Activated CD8-positive, alpha-beta T cell treated with anti-CD3 and anti-CD28 coated beads for 36 hours (primary cell): Measurements from ENCODE around the gene CNST. TPM values are rescaled to one million over a fixed set of nuclear protein-coding genes. Genes with fewer than 3 reads are reported as not detected.

ENCODE experiments used
- ATAC-seq: fragments of 200-7000 bp; cut with Tn5 transposase; one replicate; pipeline ENCODE4 v1.10.0; 2021; ENCODE audit warnings: mild to moderate bottlenecking, moderate library complexity
- CTCF ChIA-PET: fragments of 350-600 bp; sonication (Branson Sonifier 250); formaldehyde crosslinking; loops from one replicate; lab custom pipeline; 2021; ENCODE audit warnings: antibody characterized with exemption; lab: Charles Lee
- POLR2A ChIA-PET: fragments of 350-600 bp; sonication (Branson Sonifier 250); formaldehyde crosslinking; loops from one replicate; lab custom pipeline; 2021; ENCODE audit warnings: antibody characterized with exemption; lab: Charles Lee
- DNase-seq: peaks from one replicate; pipeline ENCODE4 v3.0.0-alpha.2; 2020
- H3K27ac Mint-ChIP-seq: one replicate; pipeline ENCODE4 v1.8.0; 2021; ENCODE audit warnings: mild to moderate bottlenecking, mixed read lengths
- H3K27me3 Mint-ChIP-seq: one replicate; pipeline ENCODE4 v1.8.0; 2021; ENCODE audit warnings: mixed read lengths
- H3K36me3 Mint-ChIP-seq: one replicate; pipeline ENCODE4 v1.8.0; 2021; ENCODE audit warnings: low read depth, mixed read lengths
- H3K4me1 Mint-ChIP-seq: one replicate; pipeline ENCODE4 v1.8.0; 2021; ENCODE audit warnings: low read depth, mixed read lengths
- H3K4me3 Mint-ChIP-seq: one replicate; pipeline ENCODE4 v1.8.0; 2021; ENCODE audit warnings: mild to moderate bottlenecking, moderate library complexity, mixed read lengths
- H3K9me3 Mint-ChIP-seq: one replicate; pipeline ENCODE4 v1.8.0; 2021; ENCODE audit warnings: mixed read lengths
- CTCF ChIP-seq: fragments of 200-600 bp; IDR thresholded peaks from one replicate; pipeline ENCODE4 v1.8.0; 2022; ENCODE audit warnings: antibody characterized with exemption, mild to moderate bottlenecking
- intact Hi-C: fragments of 100-400 bp; cut with micrococcal nuclease; formaldehyde crosslinking; loops from one replicate; pipeline ENCODE4 v1.10.0; 2022
- total RNA-seq, 2 experiments: library from RNA; stranded (reverse); gene quantifications; one replicate each; pipeline ENCODE4 v1.2.3, GENCODE V29; 2021

CNST gene
- total RNA-seq, 2 experiments from 2014 or later = 23.5 to 25.1 TPM

GRCh38 chr1:246647113-246647512 lies 80.9 kb downstream of the CNST start:
- DNase-seq = no peak
- intact Hi-C loops = no loop called here
- Mint-ChIP-seq H3K4me3 (no peak overlapping the region), H3K9me3 (no peaks in the 10 kb centered on the region), H3K27me3 (no peaks in the 10 kb centered on the region), H3K4me1 (peaks cover 16% of the 10 kb centered on the region), H3K36me3 (peaks cover 34% of the 10 kb centered on the region), H3K27ac (no peak overlapping the region)
- ChIA-PET POLR2A (interaction anchor here (1.1 kb wide), 1 partner anchor 28 kb away, joined by 3 read pairs; no protein-coding TSS in a partner anchor), CTCF (interaction anchor here (3.1 kb wide), 1 partner anchor 42 kb away, joined by 9 read pairs; no protein-coding TSS in a partner anchor)
- TF ChIP-seq CTCF = no peak
- ATAC-seq = no peak

GRCh38 chr1:246647513-246647912 lies 81.3 kb downstream of the CNST start:
- Mint-ChIP-seq H3K27ac (no peak overlapping the region), H3K4me3 (no peak overlapping the region), H3K4me1 (peaks cover 16% of the 10 kb centered on the region), H3K36me3 (peaks cover 34% of the 10 kb centered on the region), H3K9me3 (no peaks in the 10 kb centered on the region), H3K27me3 (no peaks in the 10 kb centered on the region)
- intact Hi-C loops = no loop called here
- DNase-seq (no peak), ATAC-seq (no peak)
- CTCF ChIA-PET = interaction anchor here (3.1 kb wide), 1 partner anchor 42 kb away, joined by 9 read pairs; no protein-coding TSS in a partner anchor
- POLR2A ChIA-PET = interaction anchor here (0.6 to 1.1 kb wide), 2 partner anchors 27 to 570 kb away, joined by 3 read pairs; no protein-coding TSS in a partner anchor
- TF ChIP-seq CTCF = no peak

GRCh38 chr1:246651012-246651695 lies 84.9 kb downstream of the CNST start:
- Mint-ChIP-seq H3K27me3 (no peaks in the 10 kb centered on the region), H3K27ac (peak overlapping the region; percentile 37), H3K36me3 (peaks cover 28% of the 10 kb centered on the region), H3K4me1 (peaks cover 14% of the 10 kb centered on the region), H3K4me3 (no peak overlapping the region), H3K9me3 (no peaks in the 10 kb centered on the region)
- CTCF ChIA-PET = no interaction called here
- intact Hi-C loops = no loop called here
- POLR2A ChIA-PET = no interaction called here
- DNase-seq (no peak), ATAC-seq (no peak)
- no peak for TF ChIP-seq CTCF

- no peak overlapping the region for H3K4me3 Mint-ChIP-seq
- TF ChIP-seq CTCF = no peak
- no peaks in the 10 kb centered on the region for H3K9me3 Mint-ChIP-seq
- DNase-seq (no peak), ATAC-seq (no peak)
- no peaks in the 10 kb centered on the region for H3K4me1 Mint-ChIP-seq
- ChIA-PET CTCF (no interaction called here), POLR2A (interaction anchor here (0.7 kb wide), 1 partner anchor 83 kb away, joined by 3 read pairs; no protein-coding TSS in a partner anchor)
- no peak overlapping the region for H3K27ac Mint-ChIP-seq
- peaks cover 30% of the 10 kb centered on the region for H3K36me3 Mint-ChIP-seq
- intact Hi-C loops = no loop called here
- no peaks in the 10 kb centered on the region for H3K27me3 Mint-ChIP-seq
Measured at GRCh38 chr1:246658567-246658966, 92.3 kb downstream of the CNST start.

- ATAC-seq = no peak
- CTCF ChIA-PET = interaction anchor here (0.6 to 0.9 kb wide), 2 partner anchors 10 to 140 kb away, joined by 3 read pairs; no protein-coding TSS in a partner anchor
- Mint-ChIP-seq H3K36me3 (peaks cover 25% of the 10 kb centered on the region), H3K27ac (no peak overlapping the region), H3K4me1 (no peaks in the 10 kb centered on the region), H3K4me3 (no peak overlapping the region), H3K27me3 (no peaks in the 10 kb centered on the region), H3K9me3 (no peaks in the 10 kb centered on the region)
- POLR2A ChIA-PET = no interaction called here
- TF ChIP-seq CTCF = no peak
- intact Hi-C loops = no loop called here
- DNase-seq = no peak
Measured at GRCh38 chr1:246659594-246660140, 93.4 kb downstream of the CNST start.
